OCI-LY1 (cell line): ENCODE results near the gene SYCE3.

Source experiments
- CTCF ChIP-seq: fragments of 200-600 bp; sonication (generic), shearing (Covaris generic); IDR thresholded peaks from 2 replicates; pipeline ENCODE4 v1.5.1; 2017; ENCODE audit warnings: mild to moderate bottlenecking, antibody characterized with exemption, low read length, moderate library complexity, mixed read lengths
- EZH2 ChIP-seq: fragments of 200-600 bp; sonication (generic), shearing (Covaris generic); IDR thresholded peaks from 2 replicates; pipeline ENCODE4 v1.8.0; 2017; ENCODE audit warnings: borderline replicate concordance, mixed run types, mild to moderate bottlenecking, antibody characterized with exemption, low read length, moderate library complexity, mixed read lengths

- TF ChIP-seq CTCF (no peak), EZH2 (no peak)
Observed at GRCh38 chr22:50609599-50609998, 46.9 kb upstream of the SYCE3 start.
